ENCODE measurements around the gene USP8.

Gene USP8

GRCh38 chr15:50546566-50546965 is 122.4 kb downstream of the USP8 start, which contains the start of gene USP50:
Gene USP50 (minus strand): TSS chr15:50546666. CDS start chr15:50546525, 141 bp downstream.
- no peak for DNase-seq

GRCh38 chr15:50549326-50549725 is 125.1 kb downstream of the USP8 start:
- no peak for DNase-seq

GRCh38 chr15:50552238-50552637 is 128.0 kb downstream of the USP8 start:
- no peak for DNase-seq

- DNase-seq: no peak
Observed at GRCh38 chr15:50556642-50557371, 132.6 kb downstream of the USP8 start.

GRCh38 chr15:50558012-50558411 is 133.8 kb downstream of the USP8 start:
- DNase-seq: no peak

GRCh38 chr15:50562735-50563640 is 138.8 kb downstream of the USP8 start:
- DNase-seq: no peak

- no peak for DNase-seq
Observed at GRCh38 chr15:50563756-50564155, 139.6 kb downstream of the USP8 start.

Measured in hematopoietic multipotent progenitor cell treated with erythropoietin and hydrocortisone succinate and interleukin-3 and kit ligand, for 8 days (in vitro differentiated cells).